Ishikawa (cell line): Measurements from ENCODE around the gene FAM187B.

Experiments
- CEBPB ChIP-seq: IDR thresholded peaks from 2 replicates; pipeline ENCODE4 v1.6.1; 2012
- CREB1 ChIP-seq: IDR thresholded peaks from 2 replicates; pipeline ENCODE4 v1.6.1; 2012; ENCODE audit warnings: low read depth
- EGR1 ChIP-seq: IDR thresholded peaks from 2 replicates; pipeline ENCODE4 v1.6.1; 2012
- EP300 ChIP-seq: IDR thresholded peaks from 2 replicates; pipeline ENCODE4 v1.6.1; 2012; ENCODE audit warnings: borderline replicate concordance
- NFIC ChIP-seq: IDR thresholded peaks from 2 replicates; pipeline ENCODE4 v1.6.1; 2012
- RAD21 ChIP-seq: IDR thresholded peaks from 2 replicates; pipeline ENCODE4 v1.6.1; 2012; ENCODE audit warnings: low read depth
- TAF1 ChIP-seq: IDR thresholded peaks from 2 replicates; pipeline ENCODE4 v1.6.1; 2012; ENCODE audit warnings: low read depth, mild to moderate bottlenecking
- TCF12 ChIP-seq: IDR thresholded peaks from 2 replicates; pipeline ENCODE4 v1.6.1; 2012; ENCODE audit warnings: low read depth
- TEAD4 ChIP-seq: IDR thresholded peaks from 2 replicates; pipeline ENCODE4 v1.6.1; 2012
- YY1 ChIP-seq: IDR thresholded peaks from 2 replicates; pipeline ENCODE4 v1.6.1; 2012; ENCODE audit warnings: low read depth
- ZBTB7A ChIP-seq: IDR thresholded peaks from 2 replicates; pipeline ENCODE4 v1.6.1; 2012; ENCODE audit warnings: low read depth
- TF ChIP-seq, protein P1 (sequence below): IDR thresholded peaks from 2 replicates; pipeline ENCODE4 v1.6.1; 2012; ENCODE audit warnings: low read depth, mild to moderate bottlenecking
- TF ChIP-seq, protein P2 (sequence below): IDR thresholded peaks from 2 replicates; pipeline ENCODE4 v1.6.1; 2012
- TF ChIP-seq, protein P3 (sequence below): IDR thresholded peaks from 2 replicates; pipeline ENCODE4 v1.6.1; 2012

DNA sequence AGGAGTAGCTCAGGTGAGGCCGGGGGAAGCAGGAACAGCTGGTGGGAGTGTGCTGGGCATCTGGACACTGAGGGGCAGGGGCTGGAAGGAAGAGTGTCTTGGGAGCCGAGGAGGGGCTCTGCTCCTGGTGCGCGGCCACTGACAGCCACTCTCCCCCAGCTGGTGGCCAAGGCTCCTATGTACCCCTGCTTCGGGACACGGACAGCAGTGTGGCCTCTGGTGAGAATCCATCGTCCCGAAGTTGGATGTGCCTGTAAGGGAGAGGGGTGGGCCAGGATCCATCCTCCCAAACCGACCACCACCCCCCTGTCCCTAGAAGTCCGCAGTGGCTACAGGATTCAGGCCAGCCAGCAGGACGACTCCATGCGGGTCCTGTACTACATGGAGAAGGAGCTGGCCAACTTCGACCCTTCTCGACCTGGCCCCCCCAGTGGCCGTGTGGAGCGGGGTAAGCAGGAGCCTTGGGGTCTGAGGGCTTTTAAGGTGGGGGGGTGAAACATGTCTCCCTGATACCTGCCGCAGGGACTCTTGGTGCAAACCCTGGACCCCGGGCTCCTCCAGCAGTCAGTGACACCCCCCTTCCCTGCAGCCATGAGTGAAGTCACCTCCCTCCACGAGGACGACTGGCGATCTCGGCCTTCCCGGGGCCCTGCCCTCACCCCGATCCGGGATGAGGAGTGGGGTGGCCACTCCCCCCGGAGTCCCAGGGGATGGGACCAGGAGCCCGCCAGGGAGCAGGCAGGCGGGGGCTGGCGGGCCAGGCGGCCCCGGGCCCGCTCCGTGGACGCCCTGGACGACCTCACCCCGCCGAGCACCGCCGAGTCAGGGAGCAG, 38.2 kb upstream of the FAM187B start:
- TF ChIP-seq NFIC (no peak), TAF1 (0 out of 2 replicates have a peak, but pooled peaks have one; percentile 20), EP300 (no peak), TEAD4 (no peak), YY1 (no peak), CREB1 (no peak), EGR1 (no peak), TCF12 (no peak), CEBPB (no peak), ZBTB7A (no peak; the same call in 1 of the 2 replicates), RAD21 (no peak)
- TF ChIP-seq, protein P1, sequence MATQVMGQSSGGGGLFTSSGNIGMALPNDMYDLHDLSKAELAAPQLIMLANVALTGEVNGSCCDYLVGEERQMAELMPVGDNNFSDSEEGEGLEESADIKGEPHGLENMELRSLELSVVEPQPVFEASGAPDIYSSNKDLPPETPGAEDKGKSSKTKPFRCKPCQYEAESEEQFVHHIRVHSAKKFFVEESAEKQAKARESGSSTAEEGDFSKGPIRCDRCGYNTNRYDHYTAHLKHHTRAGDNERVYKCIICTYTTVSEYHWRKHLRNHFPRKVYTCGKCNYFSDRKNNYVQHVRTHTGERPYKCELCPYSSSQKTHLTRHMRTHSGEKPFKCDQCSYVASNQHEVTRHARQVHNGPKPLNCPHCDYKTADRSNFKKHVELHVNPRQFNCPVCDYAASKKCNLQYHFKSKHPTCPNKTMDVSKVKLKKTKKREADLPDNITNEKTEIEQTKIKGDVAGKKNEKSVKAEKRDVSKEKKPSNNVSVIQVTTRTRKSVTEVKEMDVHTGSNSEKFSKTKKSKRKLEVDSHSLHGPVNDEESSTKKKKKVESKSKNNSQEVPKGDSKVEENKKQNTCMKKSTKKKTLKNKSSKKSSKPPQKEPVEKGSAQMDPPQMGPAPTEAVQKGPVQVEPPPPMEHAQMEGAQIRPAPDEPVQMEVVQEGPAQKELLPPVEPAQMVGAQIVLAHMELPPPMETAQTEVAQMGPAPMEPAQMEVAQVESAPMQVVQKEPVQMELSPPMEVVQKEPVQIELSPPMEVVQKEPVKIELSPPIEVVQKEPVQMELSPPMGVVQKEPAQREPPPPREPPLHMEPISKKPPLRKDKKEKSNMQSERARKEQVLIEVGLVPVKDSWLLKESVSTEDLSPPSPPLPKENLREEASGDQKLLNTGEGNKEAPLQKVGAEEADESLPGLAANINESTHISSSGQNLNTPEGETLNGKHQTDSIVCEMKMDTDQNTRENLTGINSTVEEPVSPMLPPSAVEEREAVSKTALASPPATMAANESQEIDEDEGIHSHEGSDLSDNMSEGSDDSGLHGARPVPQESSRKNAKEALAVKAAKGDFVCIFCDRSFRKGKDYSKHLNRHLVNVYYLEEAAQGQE, result no peak
- TF ChIP-seq, protein P2, sequence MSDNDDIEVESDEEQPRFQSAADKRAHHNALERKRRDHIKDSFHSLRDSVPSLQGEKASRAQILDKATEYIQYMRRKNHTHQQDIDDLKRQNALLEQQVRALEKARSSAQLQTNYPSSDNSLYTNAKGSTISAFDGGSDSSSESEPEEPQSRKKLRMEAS, result no peak
- TF ChIP-seq, protein P3, sequence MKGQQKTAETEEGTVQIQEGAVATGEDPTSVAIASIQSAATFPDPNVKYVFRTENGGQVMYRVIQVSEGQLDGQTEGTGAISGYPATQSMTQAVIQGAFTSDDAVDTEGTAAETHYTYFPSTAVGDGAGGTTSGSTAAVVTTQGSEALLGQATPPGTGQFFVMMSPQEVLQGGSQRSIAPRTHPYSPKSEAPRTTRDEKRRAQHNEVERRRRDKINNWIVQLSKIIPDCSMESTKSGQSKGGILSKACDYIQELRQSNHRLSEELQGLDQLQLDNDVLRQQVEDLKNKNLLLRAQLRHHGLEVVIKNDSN, result no peak
